OCI-LY3 (cell line): Measurements from ENCODE around the gene UBR7.
"Not testable (repeated sequence)": the region's sequence is repeated elsewhere in the genome, so short reads cannot be mapped to it uniquely, and the experiment has no call there.

Experiments
- H2AFZ ChIP-seq: fragments of 200-600, 300-600 bp; shearing (Covaris generic); 2 replicates; pipeline ENCODE4 v1.6.0; 2014; ENCODE audit warnings: antibody characterized with exemption, low read depth, low read length
- H3K27ac ChIP-seq: fragments of 200-600, 300-600 bp; sonication (generic); 2 replicates; pipeline ENCODE4 v1.5.1; 2014; ENCODE audit warnings: mild to moderate bottlenecking, low read length, moderate library complexity, mixed read lengths
- H3K27me3 ChIP-seq: fragments of 200-600, 300-600 bp; sonication (generic); 2 replicates; pipeline ENCODE4 v1.6.1; 2014; ENCODE audit warnings: low read depth, low read length, mixed read lengths
- H3K36me3 ChIP-seq: fragments of 200-600, 300-600 bp; sonication (generic); replicated peaks from 2 replicates; pipeline ENCODE3; 2014; ENCODE audit warnings: low read depth, low read length, mixed read lengths
- H3K4me1 ChIP-seq: fragments of 300-600, 200-600 bp; sonication (generic); 2 replicates; pipeline ENCODE4 v1.6.1; 2014; ENCODE audit warnings: low read length, mixed read lengths
- H3K4me2 ChIP-seq: fragments of 200-600, 300-600 bp; sonication (generic); 2 replicates; pipeline ENCODE4 v1.6.1; 2014; ENCODE audit warnings: low read length, mixed read lengths
- H3K4me3 ChIP-seq: fragments of 300-600, 200-600 bp; sonication (generic); 2 replicates; pipeline ENCODE4 v1.5.1; 2014; ENCODE audit warnings: antibody characterized with exemption, mild to moderate bottlenecking, low read length, moderate library complexity
- H3K79me2 ChIP-seq: fragments of 300-600, 200-600 bp; shearing (Covaris generic); 2 replicates; pipeline ENCODE4 v1.6.1; 2014; ENCODE audit warnings: mild to moderate bottlenecking, low read length, mixed read lengths
- H3K9ac ChIP-seq: fragments of 300-600, 200-600 bp; shearing (Covaris generic); 2 replicates; pipeline ENCODE4 v1.6.0; 2014; ENCODE audit warnings: mild to moderate bottlenecking, low read length, moderate library complexity
- H3K9me3 ChIP-seq: fragments of 200-600, 300-600 bp; shearing (Covaris generic); 2 replicates; pipeline ENCODE4 v1.6.1; 2014; ENCODE audit warnings: low read length, mixed read lengths; ENCODE audit not compliant: insufficient read depth
- H4K20me1 ChIP-seq: fragments of 200-600, 300-600 bp; sonication (generic); 2 replicates; pipeline ENCODE4 v1.6.1; 2016; ENCODE audit warnings: low read length, mixed read lengths; ENCODE audit not compliant: insufficient read depth
- CTCF ChIP-seq: fragments of 200-600, 300-600 bp; sonication (generic); IDR thresholded peaks from 2 replicates; pipeline ENCODE4 v1.5.1; 2014; ENCODE audit warnings: antibody characterized with exemption, low read length, low read depth
- EZH2phosphoT487 ChIP-seq: fragments of 200-600 bp; shearing (Covaris generic); IDR thresholded peaks from 2 replicates; pipeline ENCODE4 v1.6.1; 2018; ENCODE audit warnings: antibody characterized with exemption, mixed run types, low read depth

UBR7 gene

GRCh38 chr14:93163564-93163963 lies 43.5 kb upstream of the UBR7 start:
- Histone ChIP-seq H3K36me3 (no peaks in the 10 kb centered on the region), H4K20me1 (no peaks in the 10 kb centered on the region), H2AFZ (no peak overlapping the region), H3K4me3 (no peak overlapping the region), H3K79me2 (no peaks in the 10 kb centered on the region), H3K9ac (no peak overlapping the region), H3K27ac (no peak overlapping the region), H3K9me3 (no peaks in the 10 kb centered on the region), H3K4me2 (no peak overlapping the region), H3K27me3 (no peaks in the 10 kb centered on the region), H3K4me1 (no peaks in the 10 kb centered on the region)
- TF ChIP-seq EZH2phosphoT487 (no peak), CTCF (no peak)

- not testable (repeated sequence) for H3K9me3 ChIP-seq, H3K4me3 ChIP-seq, H4K20me1 ChIP-seq, H3K4me2 ChIP-seq, H3K79me2 ChIP-seq, H2AFZ ChIP-seq, H3K9ac ChIP-seq, H3K27me3 ChIP-seq, H3K36me3 ChIP-seq, H3K4me1 ChIP-seq, H3K27ac ChIP-seq
Observed at GRCh38 chr14:93165271-93166265, 41.5 kb upstream of the UBR7 start.

- H2AFZ ChIP-seq, H3K27me3 ChIP-seq, H3K79me2 ChIP-seq, H3K4me1 ChIP-seq, H3K9me3 ChIP-seq, H3K4me3 ChIP-seq, H4K20me1 ChIP-seq, H3K4me2 ChIP-seq, H3K36me3 ChIP-seq, H3K27ac ChIP-seq, H3K9ac ChIP-seq: not testable (repeated sequence)
Observed at GRCh38 chr14:93168610-93169009, 38.4 kb upstream of the UBR7 start.

GRCh38 chr14:93169619-93170018 lies 37.4 kb upstream of the UBR7 start:
- not testable (repeated sequence) for H3K79me2 ChIP-seq, H3K27ac ChIP-seq, H3K4me2 ChIP-seq, H4K20me1 ChIP-seq, H3K27me3 ChIP-seq, H3K9ac ChIP-seq, H2AFZ ChIP-seq, H3K9me3 ChIP-seq, H3K36me3 ChIP-seq, H3K4me3 ChIP-seq, H3K4me1 ChIP-seq

GRCh38 chr14:93170141-93170540 lies 36.9 kb upstream of the UBR7 start:
- H3K4me1 ChIP-seq, H3K4me2 ChIP-seq, H3K4me3 ChIP-seq, H3K9me3 ChIP-seq, H4K20me1 ChIP-seq, H2AFZ ChIP-seq, H3K79me2 ChIP-seq, H3K27ac ChIP-seq, H3K27me3 ChIP-seq, H3K36me3 ChIP-seq, H3K9ac ChIP-seq: not testable (repeated sequence)

- H3K9ac ChIP-seq, result no peak overlapping the region
- no peaks in the 10 kb centered on the region for H3K36me3 ChIP-seq
- H3K9me3 ChIP-seq, result no peaks in the 10 kb centered on the region
- H3K27me3 ChIP-seq, result no peaks in the 10 kb centered on the region
- no peaks in the 10 kb centered on the region for H3K79me2 ChIP-seq
- no peaks in the 10 kb centered on the region for H4K20me1 ChIP-seq
- no peak overlapping the region for H3K27ac ChIP-seq
- TF ChIP-seq CTCF, result no peak
- TF ChIP-seq EZH2phosphoT487, result no peak
- no peak overlapping the region for H2AFZ ChIP-seq
- H3K4me3 ChIP-seq, result no peak overlapping the region
- no peaks in the 10 kb centered on the region for H3K4me1 ChIP-seq
- no peak overlapping the region for H3K4me2 ChIP-seq
Observed at GRCh38 chr14:93171376-93171775, 35.7 kb upstream of the UBR7 start.
